Measurements from ENCODE around the gene HPCAL1. TPM values are rescaled to one million over a fixed set of nuclear protein-coding genes. Genes with fewer than 3 reads are reported as not detected.

The HPCAL1 gene
- total RNA-seq, 1 experiment from 2014 or later, result 312 TPM

- H2AFZ ChIP-seq (ENCODE audit: low read length), result no peak overlapping the region
- ChIA-PET POLR2A (ENCODE audit: unreplicated experiment) (no interaction called here), CTCF (no interaction called here)
- no peaks in the 10 kb centered on the region for H3K9me3 ChIP-seq (ENCODE audit: low read length)
- peaks cover 53% of the 10 kb centered on the region for H3K4me1 ChIP-seq (ENCODE audit: insufficient read depth, low read length)
- no TSS peak for BruUV-seq (replicated peaks)
- no peak overlapping the region for H3K9ac ChIP-seq (ENCODE audit: low read length)
- TF ChIP-seq EZH2phosphoT487 (IDR thresholded peaks at IDR 0.05; ENCODE audit: borderline replicate concordance, low read length), result no peak
- TF ChIP-seq CTCF (conservative IDR thresholded peaks at IDR 0.05; ENCODE audit: low read depth, low read length), result no peak
- TF ChIP-seq EZH2 (IDR thresholded peaks at IDR 0.05; ENCODE audit: low read length, unreplicated experiment), result no peak
- no peak overlapping the region for H3K4me3 ChIP-seq (ENCODE audit: low read length)
- intact Hi-C loops (cut with micrococcal nuclease), result no loop called here
- peaks cover 7% of the 10 kb centered on the region for H3F3A ChIP-seq (ENCODE audit: low read length, unreplicated experiment)
- H3K4me2 ChIP-seq (ENCODE audit: low read length), result no peak overlapping the region
- no peaks in the 10 kb centered on the region for H4K20me1 ChIP-seq (ENCODE audit: low read length)
- no peaks in the 10 kb centered on the region for H3K9me2 ChIP-seq (replicated peaks; ENCODE audit: low read length)
- H3K79me2 ChIP-seq (ENCODE audit: low read length), result peaks cover 95% of the 10 kb centered on the region
- ATAC-seq (no peak), DNase-seq (no peak)
- no peaks in the 10 kb centered on the region for H3K27me3 ChIP-seq (ENCODE audit: low read length)
- peaks cover 6% of the 10 kb centered on the region for H3K36me3 ChIP-seq (ENCODE audit: low read depth, low read length)
- 0 out of 2 replicates have a peak overlapping the region, but pooled peaks have one; percentile 1 for H3K27ac ChIP-seq (ENCODE audit: low read length)
These were observed 89.8 kb downstream of the HPCAL1 start for GRCh38 chr2:10392548-10392947.

GRCh38 chr2:10392951-10393639 lies 90.4 kb downstream of the HPCAL1 start:
- ATAC-seq, result no peak
- Histone ChIP-seq H3K4me3 (ENCODE audit: low read length) (no peak overlapping the region), H3K27me3 (ENCODE audit: low read length) (no peaks in the 10 kb centered on the region), H3K4me1 (ENCODE audit: insufficient read depth, low read length) (peaks cover 47% of the 10 kb centered on the region), H3K27ac (ENCODE audit: low read length) (0 out of 2 replicates have a peak overlapping the region, but pooled peaks have one; percentile 1), H3K79me2 (ENCODE audit: low read length) (peaks cover 90% of the 10 kb centered on the region), H3K9ac (ENCODE audit: low read length) (no peak overlapping the region), H3F3A (ENCODE audit: low read length, unreplicated experiment) (peaks cover 7% of the 10 kb centered on the region), H3K36me3 (ENCODE audit: low read depth, low read length) (peaks cover 8% of the 10 kb centered on the region), H3K9me3 (ENCODE audit: low read length) (no peaks in the 10 kb centered on the region), H2AFZ (ENCODE audit: low read length) (no peak overlapping the region), H3K9me2 (replicated peaks; ENCODE audit: low read length) (no peaks in the 10 kb centered on the region), H4K20me1 (ENCODE audit: low read length) (no peaks in the 10 kb centered on the region), H3K4me2 (ENCODE audit: low read length) (no peak overlapping the region)
- no TSS peak for BruUV-seq (replicated peaks)
- DNase-seq, result no peak
- intact Hi-C loops (cut with micrococcal nuclease), result no loop called here
- CTCF ChIA-PET, result no interaction called here
- POLR2A ChIA-PET (ENCODE audit: unreplicated experiment), result no interaction called here
- no peak for TF ChIP-seq CTCF (conservative IDR thresholded peaks at IDR 0.05; ENCODE audit: low read depth, low read length)
- TF ChIP-seq EZH2phosphoT487 (IDR thresholded peaks at IDR 0.05; ENCODE audit: borderline replicate concordance, low read length), result no peak
- no peak for TF ChIP-seq EZH2 (IDR thresholded peaks at IDR 0.05; ENCODE audit: low read length, unreplicated experiment)

- H3K4me2 ChIP-seq (ENCODE audit: low read length), result no peak overlapping the region
- BruUV-seq (replicated peaks), result no TSS peak
- ChIA-PET CTCF (interaction anchor here (0.9 kb wide), 1 partner anchor 15 kb away, joined by 4 read pairs; no protein-coding TSS in a partner anchor), POLR2A (ENCODE audit: unreplicated experiment) (no interaction called here)
- H3K27ac ChIP-seq (ENCODE audit: low read length), result 0 out of 2 replicates have a peak overlapping the region, but pooled peaks have one; percentile 1
- peaks cover 12% of the 10 kb centered on the region for H3K36me3 ChIP-seq (ENCODE audit: low read depth, low read length)
- H2AFZ ChIP-seq (ENCODE audit: low read length), result no peak overlapping the region
- peaks cover 7% of the 10 kb centered on the region for H3F3A ChIP-seq (ENCODE audit: low read length, unreplicated experiment)
- DNase-seq (no peak), ATAC-seq (no peak)
- H3K9me3 ChIP-seq (ENCODE audit: low read length), result no peaks in the 10 kb centered on the region
- no peaks in the 10 kb centered on the region for H3K9me2 ChIP-seq (replicated peaks; ENCODE audit: low read length)
- peaks cover 85% of the 10 kb centered on the region for H3K79me2 ChIP-seq (ENCODE audit: low read length)
- intact Hi-C loops (cut with micrococcal nuclease), result no loop called here
- H3K27me3 ChIP-seq (ENCODE audit: low read length), result no peaks in the 10 kb centered on the region
- no peaks in the 10 kb centered on the region for H4K20me1 ChIP-seq (ENCODE audit: low read length)
- TF ChIP-seq EZH2 (IDR thresholded peaks at IDR 0.05; ENCODE audit: low read length, unreplicated experiment), result no peak
- TF ChIP-seq CTCF (conservative IDR thresholded peaks at IDR 0.05; ENCODE audit: low read depth, low read length), result no peak
- TF ChIP-seq EZH2phosphoT487 (IDR thresholded peaks at IDR 0.05; ENCODE audit: borderline replicate concordance, low read length), result no peak
- H3K4me1 ChIP-seq (ENCODE audit: insufficient read depth, low read length), result peaks cover 42% of the 10 kb centered on the region
- H3K4me3 ChIP-seq (ENCODE audit: low read length), result no peak overlapping the region
- no peak overlapping the region for H3K9ac ChIP-seq (ENCODE audit: low read length)
These were observed 90.9 kb downstream of the HPCAL1 start for GRCh38 chr2:10393640-10393982.
